IPS-20b (cell line): ENCODE measurements around the gene PPFIA1.

Source experiments
- H3K27ac ChIP-seq: one replicate; pipeline ENCODE4 v1.5.1; 2013; ENCODE audit warnings: low read length
- H3K27me3 ChIP-seq: 2 replicates; pipeline ENCODE4 v1.6.1; 2013; ENCODE audit warnings: mild to moderate bottlenecking, low read length, inconsistent platforms; ENCODE audit not compliant: insufficient read depth
- H3K36me3 ChIP-seq: 2 replicates; pipeline ENCODE4 v1.6.1; 2013; ENCODE audit warnings: low read depth, mild to moderate bottlenecking, inconsistent platforms, low read length, moderate library complexity; ENCODE audit not compliant: insufficient read depth
- H3K4me1 ChIP-seq: 2 replicates; pipeline ENCODE4 v1.6.1; 2013; ENCODE audit warnings: mild to moderate bottlenecking, control low read depth, inconsistent platforms, low read length, moderate library complexity; ENCODE audit not compliant: insufficient read depth
- H3K4me3 ChIP-seq: 2 replicates; pipeline ENCODE4 v1.5.1; 2013; ENCODE audit warnings: mild to moderate bottlenecking, low read length, inconsistent platforms
- H3K9ac ChIP-seq: 2 replicates; pipeline ENCODE4 v1.6.1; 2013; ENCODE audit warnings: low read depth, mild to moderate bottlenecking, inconsistent platforms, low read length, moderate library complexity
- H3K9me3 ChIP-seq: 2 replicates; pipeline ENCODE4 v1.6.1; 2013; ENCODE audit warnings: mild to moderate bottlenecking, low read depth, low read length, inconsistent platforms; ENCODE audit not compliant: insufficient read depth

PPFIA1 gene

DNA sequence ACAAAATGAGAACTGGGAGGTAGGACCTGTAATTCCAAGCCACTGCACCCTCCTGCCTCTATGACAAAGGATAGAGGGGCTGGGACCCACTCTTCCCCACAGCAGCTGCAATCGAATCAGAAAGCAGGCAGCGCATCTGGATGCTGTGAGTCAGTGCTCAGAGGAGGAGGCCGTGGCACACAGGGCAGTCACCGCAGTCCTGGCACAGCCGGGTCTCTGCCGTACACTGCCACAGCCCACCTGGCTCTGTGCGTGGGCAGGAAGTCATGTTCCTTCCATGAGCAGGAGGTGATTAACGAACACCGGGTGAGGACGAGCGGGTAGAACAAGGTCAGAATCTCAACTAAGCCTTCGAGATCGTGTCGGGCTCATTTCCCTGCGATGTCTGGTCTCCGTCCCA lies 30.2 kb upstream of the PPFIA1 start:
- no peak overlapping the region for H3K9ac ChIP-seq
- H3K27ac ChIP-seq = no peak overlapping the region
- no peaks in the 10 kb centered on the region for H3K27me3 ChIP-seq
- no peaks in the 10 kb centered on the region for H3K9me3 ChIP-seq
- H3K36me3 ChIP-seq = no peaks in the 10 kb centered on the region
- no peak overlapping the region for H3K4me3 ChIP-seq
- no peaks in the 10 kb centered on the region for H3K4me1 ChIP-seq

DNA sequence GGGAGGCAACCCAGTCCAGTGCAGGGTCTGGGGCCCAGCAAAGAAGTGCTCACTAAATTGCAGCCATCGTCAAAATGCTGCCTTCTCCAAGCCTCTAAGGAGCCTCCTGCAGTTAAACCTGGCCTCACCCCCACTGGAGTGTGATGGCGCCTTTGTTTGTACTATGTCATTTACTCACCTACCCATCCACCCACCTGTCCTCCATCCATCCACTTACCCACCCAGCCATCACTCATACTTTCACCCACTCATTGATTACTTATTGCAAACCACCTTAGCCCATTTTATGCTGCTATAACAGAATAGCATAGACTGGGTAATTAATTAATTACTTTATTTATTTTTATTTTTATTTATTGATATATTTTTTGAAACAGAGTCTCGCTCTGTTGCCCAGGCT lies 28.8 kb upstream of the PPFIA1 start:
- H3K4me1 ChIP-seq = no peaks in the 10 kb centered on the region
- no peaks in the 10 kb centered on the region for H3K27me3 ChIP-seq
- no peaks in the 10 kb centered on the region for H3K36me3 ChIP-seq

DNA sequence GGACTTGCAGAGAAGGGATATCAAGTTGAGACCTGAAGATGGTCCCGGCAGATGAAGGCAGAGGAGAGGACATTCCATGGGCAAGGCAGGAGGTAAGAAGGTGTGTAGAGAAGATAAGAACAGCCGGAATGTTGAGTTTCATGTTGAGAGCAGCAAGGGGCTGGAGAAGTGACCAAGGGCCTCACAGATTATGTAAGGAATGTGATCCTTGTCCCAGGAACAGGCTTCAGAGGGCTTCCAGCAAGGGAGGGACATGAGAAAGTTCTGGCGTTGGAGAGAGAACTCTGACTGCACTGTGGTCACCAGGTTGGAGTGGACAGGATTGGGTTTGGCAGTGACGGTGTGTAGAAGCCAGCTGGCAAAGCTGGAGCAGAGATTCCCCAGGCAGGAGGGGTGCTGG lies 27.6 kb upstream of the PPFIA1 start:
- no peaks in the 10 kb centered on the region for H3K4me1 ChIP-seq
- H3K4me3 ChIP-seq = no peak overlapping the region
- H3K27ac ChIP-seq = no peak overlapping the region
- no peaks in the 10 kb centered on the region for H3K27me3 ChIP-seq
- no peaks in the 10 kb centered on the region for H3K9me3 ChIP-seq
- no peaks in the 10 kb centered on the region for H3K36me3 ChIP-seq
- no peak overlapping the region for H3K9ac ChIP-seq

More for the DNA sequence above, 28.8 kb upstream of the PPFIA1 start:
- no peak overlapping the region for H3K9ac ChIP-seq
- no peak overlapping the region for H3K4me3 ChIP-seq
- H3K27ac ChIP-seq = no peak overlapping the region
- no peaks in the 10 kb centered on the region for H3K9me3 ChIP-seq

GRCh38 chr11:70243912-70244652 lies 26.4 kb upstream of the PPFIA1 start:
- H3K36me3 ChIP-seq = no peaks in the 10 kb centered on the region
- H3K27ac ChIP-seq = no peak overlapping the region
- H3K9me3 ChIP-seq = no peaks in the 10 kb centered on the region
- H3K4me3 ChIP-seq = no peak overlapping the region
- H3K4me1 ChIP-seq = no peaks in the 10 kb centered on the region
- H3K9ac ChIP-seq = no peak overlapping the region
- H3K27me3 ChIP-seq = no peaks in the 10 kb centered on the region

GRCh38 chr11:70244698-70245097 lies 25.8 kb upstream of the PPFIA1 start:
- Histone ChIP-seq H3K36me3 (no peaks in the 10 kb centered on the region), H3K4me1 (no peaks in the 10 kb centered on the region), H3K9me3 (no peaks in the 10 kb centered on the region), H3K27ac (no peak overlapping the region), H3K4me3 (no peak overlapping the region), H3K9ac (no peak overlapping the region), H3K27me3 (no peaks in the 10 kb centered on the region)

DNA sequence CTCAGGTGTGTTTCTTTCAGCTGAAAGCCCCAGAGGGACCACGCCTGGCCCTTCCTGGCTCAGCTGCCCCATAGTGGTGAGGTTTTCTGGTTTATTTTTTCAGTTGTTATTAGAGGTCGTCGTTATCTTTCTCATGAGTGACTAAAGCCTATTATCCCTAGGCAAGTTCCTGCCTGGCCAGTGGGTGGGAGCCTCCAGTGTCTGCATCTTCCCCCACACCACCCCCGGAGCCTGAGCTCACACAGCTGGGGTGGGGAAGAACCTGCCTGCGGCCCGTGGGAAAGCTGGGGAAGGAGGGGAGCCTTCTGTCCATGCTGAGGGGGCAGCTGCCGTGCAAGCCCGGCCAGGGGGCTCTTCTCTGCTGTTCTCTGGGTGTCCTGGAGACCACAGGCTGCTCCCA lies 24.3 kb upstream of the PPFIA1 start:
- no peaks in the 10 kb centered on the region for H3K9me3 ChIP-seq
- no peaks in the 10 kb centered on the region for H3K4me1 ChIP-seq
- no peaks in the 10 kb centered on the region for H3K36me3 ChIP-seq
- no peak overlapping the region for H3K27ac ChIP-seq
- H3K27me3 ChIP-seq = 0 out of 2 replicates have a peak, but pooled peaks cover 4% of the 10 kb centered on the region
- H3K9ac ChIP-seq = no peak overlapping the region
- no peak overlapping the region for H3K4me3 ChIP-seq

DNA sequence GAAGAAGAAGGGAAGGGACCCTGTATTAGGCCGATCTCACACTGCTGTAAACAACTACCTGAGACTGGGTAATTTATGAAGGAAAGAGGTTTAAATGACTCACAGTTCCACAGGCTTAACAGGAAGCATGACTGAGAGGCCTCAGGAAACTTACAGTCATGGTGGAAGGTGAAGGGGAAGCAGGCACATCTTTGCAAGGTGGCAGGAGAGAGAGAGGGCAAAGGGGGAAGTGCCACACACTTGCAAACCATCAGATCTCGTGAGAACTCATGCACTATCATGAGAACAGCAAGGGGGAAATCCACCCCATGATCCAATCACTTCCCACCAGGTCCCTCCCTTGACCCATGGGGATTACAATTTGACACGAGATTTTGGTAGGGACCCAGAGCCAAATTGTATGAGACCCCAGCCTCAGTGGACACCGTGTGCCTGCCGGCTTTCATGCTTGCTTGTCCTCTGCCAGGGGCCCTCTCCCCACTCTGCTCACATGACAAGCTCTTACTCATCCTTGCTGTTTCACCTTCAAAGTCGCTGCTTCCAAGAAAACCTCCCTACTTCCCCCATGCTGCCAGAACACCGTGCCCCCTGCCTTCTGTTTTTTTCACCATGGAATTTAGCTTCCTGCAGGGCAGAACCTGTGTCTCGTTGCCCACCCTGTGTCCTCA lies 23.3 kb upstream of the PPFIA1 start:
- Histone ChIP-seq H3K27ac (no peak overlapping the region), H3K36me3 (no peaks in the 10 kb centered on the region), H3K27me3 (0 out of 2 replicates have a peak, but pooled peaks cover 4% of the 10 kb centered on the region), H3K9ac (no peak overlapping the region), H3K4me1 (no peaks in the 10 kb centered on the region), H3K4me3 (no peak overlapping the region), H3K9me3 (no peaks in the 10 kb centered on the region)

- no peak overlapping the region for H3K27ac ChIP-seq
- no peaks in the 10 kb centered on the region for H3K4me1 ChIP-seq
Observed at GRCh38 chr11:70247710-70248072, 22.8 kb upstream of the PPFIA1 start.

GRCh38 chr11:70250876-70251658 lies 19.4 kb upstream of the PPFIA1 start:
- H3K4me3 ChIP-seq = no peak overlapping the region
- H3K9me3 ChIP-seq = no peaks in the 10 kb centered on the region
- no peak overlapping the region for H3K27ac ChIP-seq
- no peaks in the 10 kb centered on the region for H3K36me3 ChIP-seq
- H3K4me1 ChIP-seq = no peaks in the 10 kb centered on the region
- H3K9ac ChIP-seq = no peak overlapping the region
- 0 out of 2 replicates have a peak, but pooled peaks cover 4% of the 10 kb centered on the region for H3K27me3 ChIP-seq

More at GRCh38 chr11:70247710-70248072, 22.8 kb upstream of the PPFIA1 start:
- H3K9me3 ChIP-seq = no peaks in the 10 kb centered on the region
- H3K27me3 ChIP-seq = 0 out of 2 replicates have a peak, but pooled peaks cover 4% of the 10 kb centered on the region
- no peak overlapping the region for H3K9ac ChIP-seq
- no peaks in the 10 kb centered on the region for H3K36me3 ChIP-seq
- no peak overlapping the region for H3K4me3 ChIP-seq

GRCh38 chr11:70251659-70252321 lies 18.7 kb upstream of the PPFIA1 start:
- H3K4me1 ChIP-seq = no peaks in the 10 kb centered on the region
- H3K36me3 ChIP-seq = no peaks in the 10 kb centered on the region
- no peaks in the 10 kb centered on the region for H3K9me3 ChIP-seq
- no peak overlapping the region for H3K27ac ChIP-seq
- H3K4me3 ChIP-seq = no peak overlapping the region
- 0 out of 2 replicates have a peak, but pooled peaks cover 4% of the 10 kb centered on the region for H3K27me3 ChIP-seq
- no peak overlapping the region for H3K9ac ChIP-seq

GRCh38 chr11:70252844-70253243 lies 17.6 kb upstream of the PPFIA1 start:
- H3K36me3 ChIP-seq = no peaks in the 10 kb centered on the region
- H3K27ac ChIP-seq = no peak overlapping the region
- no peaks in the 10 kb centered on the region for H3K4me1 ChIP-seq
- no peaks in the 10 kb centered on the region for H3K9me3 ChIP-seq
- H3K4me3 ChIP-seq = no peak overlapping the region
- no peak overlapping the region for H3K9ac ChIP-seq
- H3K27me3 ChIP-seq = 0 out of 2 replicates have a peak, but pooled peaks cover 4% of the 10 kb centered on the region
